ENCODE measurements around the gene OGFOD2. TPM values are rescaled to one million over a fixed set of nuclear protein-coding genes. Genes with fewer than 3 reads are reported as not detected.

OGFOD2 gene
- total RNA-seq, 1 donor from 2014 or later: 22.8 TPM

GRCh38 chr12:122956035-122956434, 19.0 kb upstream of the OGFOD2 start:
- Mint-ChIP-seq H3K27me3 (no peaks in the 10 kb centered on the region), H3K9me3 (no peaks in the 10 kb centered on the region), H3K36me3 (ENCODE audit: low read depth) (no peaks in the 10 kb centered on the region), H3K27ac (no peak overlapping the region), H3K4me3 (no peak overlapping the region), H3K4me1 (peaks cover 12% of the 10 kb centered on the region)
- intact Hi-C loops (cut with micrococcal nuclease): no loop called here
- ChIA-PET CTCF (interaction anchor here (1.1 to 11.6 kb wide), 3 partner anchors 84 to 162 kb away, joined by 3 to 145 read pairs (median 8); no protein-coding TSS in a partner anchor), POLR2A (interaction anchor here (0.6 kb wide), 3 partner anchors 10 to 86 kb away, joined by 3 read pairs; partner anchors contain the start of gene ABCB9)
- TF ChIP-seq CTCF (IDR thresholded peaks at IDR 0.05): no peak
- DNase-seq (no peak), ATAC-seq (ENCODE audit: low read depth) (no peak)

DNA sequence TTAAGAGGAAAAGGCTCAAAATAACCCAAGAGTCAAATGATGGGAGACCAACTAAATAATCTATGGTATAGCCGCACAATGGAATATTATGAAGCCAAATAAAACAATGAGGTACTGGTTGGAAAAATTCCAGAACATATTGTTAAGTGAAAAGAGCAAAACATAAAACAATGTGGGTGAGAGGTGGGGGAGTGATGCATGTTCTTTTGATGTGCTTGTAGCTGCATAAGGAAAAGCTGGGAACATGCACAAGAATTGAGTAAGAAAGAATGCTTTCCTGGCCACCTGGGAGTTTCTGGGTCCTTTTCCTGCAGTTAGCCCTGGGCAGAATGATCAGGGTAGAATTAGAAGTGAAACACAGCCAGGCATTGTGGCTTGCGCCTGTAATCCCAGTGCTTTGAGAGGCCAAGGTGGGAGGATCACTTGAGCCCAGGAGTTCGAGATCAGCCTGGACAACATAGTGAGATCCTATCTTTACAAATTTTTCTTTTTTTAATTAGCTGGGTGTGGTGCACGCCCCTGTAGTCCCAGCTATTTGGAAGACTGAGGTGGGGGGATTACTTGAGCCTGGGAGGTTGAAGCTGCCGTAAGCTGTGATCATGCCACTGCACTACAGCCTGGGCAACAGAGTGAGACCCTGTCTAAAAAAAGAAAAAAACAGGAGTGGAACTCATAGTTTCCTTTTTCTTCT, 16.7 kb upstream of the OGFOD2 start:
- DNase-seq: no peak
- H3K4me3 Mint-ChIP-seq: no peak overlapping the region
- ChIA-PET CTCF (no interaction called here), POLR2A (interaction anchor here (1.1 kb wide), 1 partner anchor 87 kb away, joined by 4 read pairs; no protein-coding TSS in a partner anchor)
- intact Hi-C loops (cut with micrococcal nuclease): no loop called here
- no peak overlapping the region for H3K27ac Mint-ChIP-seq
- no peaks in the 10 kb centered on the region for H3K9me3 Mint-ChIP-seq
- no peaks in the 10 kb centered on the region for H3K27me3 Mint-ChIP-seq
- no peak for ATAC-seq (ENCODE audit: low read depth)
- H3K4me1 Mint-ChIP-seq: no peaks in the 10 kb centered on the region
- no peak for TF ChIP-seq CTCF (IDR thresholded peaks at IDR 0.05)
- no peaks in the 10 kb centered on the region for H3K36me3 Mint-ChIP-seq (ENCODE audit: low read depth)

DNA sequence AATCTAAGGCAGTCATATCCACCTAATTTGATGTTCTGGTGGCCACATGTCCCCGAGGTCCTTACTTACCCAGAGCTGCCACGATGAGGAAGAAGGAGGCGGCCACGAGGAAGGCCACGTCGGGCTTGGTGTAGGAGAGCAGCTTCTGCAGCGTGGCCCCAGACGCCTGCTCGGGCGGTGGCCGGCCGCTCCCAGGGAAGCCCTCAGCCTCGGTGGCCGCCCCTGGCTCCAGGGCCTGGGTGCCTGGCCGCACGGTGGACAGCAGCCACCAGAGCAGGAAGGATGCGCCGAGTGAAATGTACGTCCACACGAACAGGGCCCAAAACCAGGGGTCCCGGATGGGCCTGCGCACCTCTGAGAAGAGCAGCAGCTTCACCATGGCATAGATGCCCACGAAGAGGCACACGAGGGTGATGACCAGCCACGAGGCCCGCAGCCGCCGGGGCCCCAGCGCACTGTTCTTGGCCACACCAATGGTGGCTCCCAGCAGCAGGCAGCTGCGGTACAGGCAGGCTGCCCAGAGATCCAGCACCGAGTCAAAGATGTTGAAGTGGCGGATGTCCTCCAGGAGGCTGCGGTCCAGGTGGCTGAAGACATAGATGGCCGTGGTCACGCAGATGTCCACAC, 15.4 kb upstream of the OGFOD2 start:
- CTCF ChIA-PET: no interaction called here
- intact Hi-C loops (cut with micrococcal nuclease): no loop called here
- Mint-ChIP-seq H3K4me1 (no peaks in the 10 kb centered on the region), H3K27ac (no peak overlapping the region), H3K4me3 (no peak overlapping the region), H3K27me3 (no peaks in the 10 kb centered on the region), H3K36me3 (ENCODE audit: low read depth) (no peaks in the 10 kb centered on the region), H3K9me3 (no peaks in the 10 kb centered on the region)
- no peak for DNase-seq
- no peak for ATAC-seq (ENCODE audit: low read depth)
- POLR2A ChIA-PET: no interaction called here
- no peak for TF ChIP-seq CTCF (IDR thresholded peaks at IDR 0.05)

- H3K27ac Mint-ChIP-seq: no peak overlapping the region
- intact Hi-C loops (cut with micrococcal nuclease): no loop called here
- no peaks in the 10 kb centered on the region for H3K36me3 Mint-ChIP-seq (ENCODE audit: low read depth)
- H3K4me3 Mint-ChIP-seq: no peak overlapping the region
- H3K27me3 Mint-ChIP-seq: no peaks in the 10 kb centered on the region
- no peak for DNase-seq
- no peak for ATAC-seq (ENCODE audit: low read depth)
- no peaks in the 10 kb centered on the region for H3K9me3 Mint-ChIP-seq
- TF ChIP-seq CTCF (IDR thresholded peaks at IDR 0.05): no peak
- ChIA-PET POLR2A (interaction anchor here (0.6 kb wide), 1 partner anchor 58 kb away, joined by 10 read pairs; no protein-coding TSS in a partner anchor), CTCF (no interaction called here)
- peaks cover 3% of the 10 kb centered on the region for H3K4me1 Mint-ChIP-seq
Measured at GRCh38 chr12:122960193-122960569, 14.9 kb upstream of the OGFOD2 start.

DNA sequence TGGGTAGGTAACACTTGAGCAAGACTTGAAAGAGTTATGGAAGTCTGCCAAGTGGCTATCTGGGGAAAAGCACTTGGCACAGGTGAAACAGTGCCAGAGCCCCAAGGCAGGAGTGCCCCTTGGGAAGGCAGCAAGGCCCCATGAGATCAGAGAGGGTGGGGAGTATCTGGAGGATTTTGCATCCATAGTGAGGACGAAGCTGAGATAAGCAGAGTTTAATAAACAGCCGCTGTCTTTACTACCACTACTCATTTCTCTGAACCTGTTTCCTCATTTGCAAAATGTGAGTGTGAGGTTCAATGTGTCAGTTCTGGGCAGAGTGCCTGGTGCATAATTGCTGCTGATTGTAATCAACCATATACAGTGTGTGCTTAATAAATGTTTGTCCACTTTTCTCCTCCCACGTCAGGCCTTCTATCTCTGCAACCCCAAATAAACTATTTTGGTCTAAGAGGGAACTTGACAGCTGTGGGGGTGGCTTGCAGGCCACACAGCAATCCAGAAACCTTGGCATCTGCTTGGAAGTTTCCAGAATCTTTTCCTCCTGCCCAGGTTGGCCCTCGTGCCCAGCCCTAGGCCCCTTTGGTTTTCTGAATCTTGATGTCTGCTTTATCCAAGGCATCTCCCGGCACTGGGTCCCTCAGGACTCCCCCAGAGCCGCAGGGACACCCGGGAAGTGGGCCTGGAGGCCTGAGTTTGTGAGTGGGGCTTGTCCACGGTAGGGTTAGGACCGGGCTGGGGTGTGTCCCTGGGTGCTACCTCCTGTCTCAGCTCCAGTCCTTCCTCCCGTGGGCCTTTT, 13.3 kb upstream of the OGFOD2 start:
- Mint-ChIP-seq H3K27me3 (no peaks in the 10 kb centered on the region), H3K4me3 (no peak overlapping the region), H3K27ac (no peak overlapping the region), H3K9me3 (no peaks in the 10 kb centered on the region), H3K36me3 (ENCODE audit: low read depth) (no peaks in the 10 kb centered on the region), H3K4me1 (peaks cover 7% of the 10 kb centered on the region)
- DNase-seq (no peak), ATAC-seq (ENCODE audit: low read depth) (no peak)
- POLR2A ChIA-PET: interaction anchor here (1.0 kb wide), 1 partner anchor 97 kb away, joined by 3 read pairs; no protein-coding TSS in a partner anchor
- CTCF ChIA-PET: no interaction called here
- TF ChIP-seq CTCF (IDR thresholded peaks at IDR 0.05): no peak
- intact Hi-C loops (cut with micrococcal nuclease): no loop called here

Data from activated B cell treated with CpG ODN at 0.5 μM for 24 hours (primary cell).